B cell (primary cell): ENCODE measurements around the gene TRIM66. TPM values are rescaled to one million over a fixed set of nuclear protein-coding genes. Genes with fewer than 3 reads are reported as not detected.

ENCODE experiments used
- ATAC-seq: fragments of 200-7000 bp; cut with Tn5 transposase; one replicate; pipeline ENCODE4 v1.10.0; 2021; ENCODE audit warnings: low read depth, mild to moderate bottlenecking, moderate number of reproducible peaks, moderate library complexity
- CTCF ChIA-PET: fragments of 350-600 bp; sonication (Branson Sonifier 250); formaldehyde crosslinking; loops from one replicate; lab custom pipeline; 2021; ENCODE audit warnings: antibody characterized with exemption, inconsistent platforms; lab: Charles Lee
- POLR2A ChIA-PET: fragments of 350-600 bp; sonication (Branson Sonifier 250); formaldehyde crosslinking; loops from one replicate; lab custom pipeline; 2021; ENCODE audit warnings: antibody characterized with exemption; lab: Charles Lee
- DNase-seq: peaks from one replicate; pipeline ENCODE4 v3.0.0; 2013
- H2AFZ ChIP-seq: 2 replicates; pipeline ENCODE4 v1.6.1; 2012; ENCODE audit warnings: mild to moderate bottlenecking, low read depth, low read length; ENCODE audit not compliant: insufficient read depth, poor library complexity, severe bottlenecking
- H3K27ac ChIP-seq, 2 donors: 1 replicate in 1 of 2; 2 replicates in 1 of 2; pipeline ENCODE4 v1.5.1; 2012 to 2013; ENCODE audit warnings: low read length in 2 of 2, mild to moderate bottlenecking in 2 of 2, moderate library complexity in 1 of 2
- H3K27me3 ChIP-seq, 4 experiments: fragments of 200-600 bp in 1 of 4; sonication (generic) in 1 of 4; replicated peaks in 1 of 4; 1 replicate in 2 of 4; 2 replicates in 2 of 4; pipeline versions ENCODE4 v1.6.1 to v1.7.0; 2013 to 2016; ENCODE audit warnings: low read length in 3 of 4, mild to moderate bottlenecking in 2 of 4, mixed read lengths in 1 of 4, moderate library complexity in 1 of 4; ENCODE audit not compliant: insufficient read depth in 4 of 4, control insufficient read depth in 3 of 4; ENCODE audit errors: control extremely low read depth in 1 of 4
- H3K36me3 ChIP-seq, 2 experiments: replicated peaks in 1 of 2; 1 replicate in 1 of 2; 2 replicates in 1 of 2; pipeline versions ENCODE4 v1.6.1 to v1.7.1; 2013; ENCODE audit warnings: low read length in 1 of 2; ENCODE audit not compliant: insufficient read depth in 2 of 2, control insufficient read depth in 1 of 2; ENCODE audit errors: control extremely low read depth in 1 of 2, extremely low read depth in 1 of 2
- H3K4me1 ChIP-seq, 2 donors: fragments of 200-600 bp in 1 of 2; sonication (generic) in 1 of 2; 1 replicate in 1 of 2; 2 replicates in 1 of 2; pipeline versions ENCODE4 v1.5.1 to v1.6.1; 2013 to 2017; ENCODE audit warnings: low read length in 2 of 2; ENCODE audit not compliant: control insufficient read depth in 2 of 2, insufficient read depth in 2 of 2
- H3K4me2 ChIP-seq: replicated peaks from 2 replicates; pipeline ENCODE3; 2012; ENCODE audit warnings: mild to moderate bottlenecking, low read depth, low read length; ENCODE audit not compliant: poor library complexity, severe bottlenecking
- H3K4me3 ChIP-seq, 5 experiments: fragments of 200-600 bp in 1 of 5; sonication (generic) in 1 of 5; 1 replicate in 3 of 5; 2 replicates in 2 of 5; pipeline versions ENCODE4 v1.5.1 to v1.7.0; 2011 to 2016; ENCODE audit warnings: low read length in 4 of 5, mild to moderate bottlenecking in 4 of 5, low read depth in 2 of 5, control low read depth in 1 of 5, moderate library complexity in 1 of 5; ENCODE audit not compliant: insufficient read depth in 1 of 5; ENCODE audit errors: control extremely low read depth in 1 of 5, extremely low read depth in 1 of 5
- H3K79me2 ChIP-seq: fragments of 200-600 bp; sonication (generic); one replicate; pipeline ENCODE4 v1.6.0; 2016; ENCODE audit warnings: low read length; ENCODE audit not compliant: control insufficient read depth, insufficient read depth
- H3K9ac ChIP-seq: fragments of 200-600 bp; sonication (generic); 2 replicates; pipeline ENCODE4 v1.6.1; 2017; ENCODE audit warnings: mild to moderate bottlenecking, low read length, moderate library complexity
- H3K9me3 ChIP-seq, 3 donors: one replicate each; pipeline versions ENCODE4 v1.6.1 to v1.7.1; 2013; ENCODE audit warnings: low read length in 2 of 3; ENCODE audit not compliant: control insufficient read depth in 2 of 3, insufficient read depth in 1 of 3; ENCODE audit errors: control extremely low read depth in 1 of 3
- H4K20me1 ChIP-seq: 2 replicates; pipeline ENCODE4 v1.6.0; 2012; ENCODE audit warnings: mild to moderate bottlenecking, low read length; ENCODE audit not compliant: insufficient read depth, control insufficient read depth, poor library complexity, severe bottlenecking
- H3K27ac Mint-ChIP-seq: one replicate; pipeline ENCODE4 v1.8.0; 2021; ENCODE audit warnings: mixed read lengths
- H3K27me3 Mint-ChIP-seq: one replicate; pipeline ENCODE4 v1.8.0; 2021; ENCODE audit warnings: mixed read lengths
- H3K4me1 Mint-ChIP-seq: one replicate; pipeline ENCODE4 v1.8.0; 2021; ENCODE audit warnings: mixed read lengths
- H3K4me3 Mint-ChIP-seq: one replicate; pipeline ENCODE4 v1.8.0; 2021; ENCODE audit warnings: mixed read lengths
- H3K9me3 Mint-ChIP-seq: one replicate; pipeline ENCODE4 v1.8.0; 2022; ENCODE audit warnings: mixed read lengths; ENCODE audit not compliant: insufficient read depth
- CTCF ChIP-seq: fragments of 200-600 bp; IDR thresholded peaks from one replicate; pipeline ENCODE4 v1.8.0; 2022; ENCODE audit warnings: antibody characterized with exemption, mild to moderate bottlenecking
- EZH2 ChIP-seq: IDR thresholded peaks from 2 replicates; pipeline ENCODE4 v1.6.1; 2012; ENCODE audit warnings: borderline replicate concordance, low read depth, mild to moderate bottlenecking, moderate library complexity, low read length; ENCODE audit not compliant: insufficient read depth, poor library complexity, severe bottlenecking
- WGBS: methylation state at CpG from one replicate; pipeline ENCODE4 v1.1.5; 2013; ENCODE audit warnings: missing lambda C conversion rate; ENCODE audit not compliant: insufficient coverage; 5-methylcytosine and 5-hydroxymethylcytosine counted together
- intact Hi-C: fragments of 100-400 bp; cut with micrococcal nuclease; formaldehyde crosslinking; loops from one replicate; pipeline ENCODE4 v1.10.0; 2022
- polyA plus RNA-seq: library from polyadenylated mRNA; depleted of rRNA; stranded (reverse); fragments of >200 nt; gene quantifications from 2 replicates; pipeline ENCODE4 v1.2.3, GENCODE V29; 2012
- small RNA-seq: library from RNA; depleted of rRNA; stranded (forward); fragments of <200 nt; gene quantifications from one replicate; pipeline ENCODE3, GENCODE V24; 2012; ENCODE audit warnings: low replicate concordance, low read depth; ENCODE audit not compliant: insufficient read length
- total RNA-seq, 2 donors: library from RNA; stranded (reverse); fragments of 120-200 nt in 1 of 2; gene quantifications; 1 replicate in 1 of 2; 2 replicates in 1 of 2; pipeline versions ENCODE4 v1.2.3 to v1.2.4, GENCODE V29; 2013 to 2022

TRIM66 gene
- total and polyA plus RNA-seq, 2 donors (not counting 1 experiment from before 2014, with no cell fraction given) = 11.1 to 21.1 TPM

- CTCF ChIA-PET = interaction anchor here (0.7 to 9.7 kb wide), 7 partner anchors 12 to 370 kb away, joined by 3 to 88 read pairs (median 25); partner anchors contain the start of gene LMO1
- ATAC-seq (no peak), DNase-seq (no peak)
- H3K27ac ChIP-seq = no peak overlapping the region
- H3K36me3 ChIP-seq = no peaks in the 10 kb centered on the region
- intact Hi-C loops = no loop called here
- no peak overlapping the region for H3K4me3 ChIP-seq
- no peaks in the 10 kb centered on the region for H4K20me1 ChIP-seq
- no peak overlapping the region for H3K4me3 Mint-ChIP-seq
- no peaks in the 10 kb centered on the region for H3K79me2 ChIP-seq
- TF ChIP-seq EZH2 (no peak), CTCF (no peak)
- no peaks in the 10 kb centered on the region for H3K4me1 ChIP-seq
- H3K4me1 Mint-ChIP-seq = no peaks in the 10 kb centered on the region
- H3K27me3 Mint-ChIP-seq = peaks cover 3% of the 10 kb centered on the region
- H3K9me3 Mint-ChIP-seq = peaks cover 2% of the 10 kb centered on the region
- no peak overlapping the region for H3K27ac Mint-ChIP-seq
- peaks cover 0 to 4% (median 1%) of the 10 kb centered on the region in 3 donors for H3K9me3 ChIP-seq
- H3K4me2 ChIP-seq = no peak overlapping the region
- H3K27me3 ChIP-seq = no peaks in the 10 kb centered on the region
- no peak overlapping the region for H3K9ac ChIP-seq
- POLR2A ChIA-PET = no interaction called here
- no CpG with 5 or more reads among the region's 2 CpGs for WGBS
- no peak overlapping the region for H2AFZ ChIP-seq
Observed at GRCh38 chr11:8564526-8564925, 117.9 kb downstream of the TRIM66 start.

Small RNAs within 50 kb of the gene (small RNA-seq; reads per million reads assigned to genes)
- gene SNORA3A = not detected
- gene SNORA3B = 117 reads per million, percentile 95 among the genes with 10 or more reads in this experiment

Other genes starting within 250 kb of the TRIM66 start
- 9.3 and 13.2 TPM in 2 replicates for gene STK33, start 88.4 kb downstream of the TRIM66 start, total RNA-seq
- gene STK33, start 88.4 kb downstream of the TRIM66 start, polyA plus RNA-seq = 3.1 and 8.0 TPM in 2 replicates
- 1,369 and 1,473 TPM in 2 replicates for gene RPL27A, start 127 bp upstream of the TRIM66 start, total RNA-seq
- 918 and 1,009 TPM in 2 replicates for gene RPL27A, start 127 bp upstream of the TRIM66 start, polyA plus RNA-seq
- gene AKIP1, start 228.5 kb upstream of the TRIM66 start, total RNA-seq = 10.7 and 11.5 TPM in 2 replicates
- gene AKIP1, start 228.5 kb upstream of the TRIM66 start, polyA plus RNA-seq = 2.8 and 9.2 TPM in 2 replicates